Transverse colon (tissue), 3 donors: ENCODE measurements around the gene SNED1.

ENCODE experiments used
- CTCF ChIP-seq, 5 experiments: fragments of 200-600 bp in 3 of 5; fragments of 450-650 bp in 2 of 5; sonication (generic) in 3 of 5; IDR thresholded peaks; 1 replicate in 2 of 5; 2 replicates in 3 of 5; pipeline ENCODE4 v1.5.1; 2016 to 2017; ENCODE audit warnings: antibody characterized with exemption in 5 of 5, inconsistent platforms in 3 of 5, mild to moderate bottlenecking in 2 of 5, moderate library complexity in 1 of 5
- POLR2A ChIP-seq: fragments of 450-650 bp; IDR thresholded peaks from one replicate; pipeline ENCODE4 v1.6.1; 2016; ENCODE audit warnings: antibody characterized with exemption, mild to moderate bottlenecking, moderate library complexity

GRCh38 chr2:240988146-240988545 lies 10.3 kb upstream of the SNED1 start:
- TF ChIP-seq CTCF (IDR thresholded peaks at IDR 0.05) (no peak), POLR2A (no peak)
